Measurements from ENCODE around the gene C9orf152. TPM values are rescaled to one million over a fixed set of nuclear protein-coding genes. Genes with fewer than 3 reads are reported as not detected.

Gene C9orf152
- total and polyA plus RNA-seq, 2 donors (not counting 1 experiment from before 2014, with no cell fraction given), result under 0.01 TPM; not detected in 1

DNA sequence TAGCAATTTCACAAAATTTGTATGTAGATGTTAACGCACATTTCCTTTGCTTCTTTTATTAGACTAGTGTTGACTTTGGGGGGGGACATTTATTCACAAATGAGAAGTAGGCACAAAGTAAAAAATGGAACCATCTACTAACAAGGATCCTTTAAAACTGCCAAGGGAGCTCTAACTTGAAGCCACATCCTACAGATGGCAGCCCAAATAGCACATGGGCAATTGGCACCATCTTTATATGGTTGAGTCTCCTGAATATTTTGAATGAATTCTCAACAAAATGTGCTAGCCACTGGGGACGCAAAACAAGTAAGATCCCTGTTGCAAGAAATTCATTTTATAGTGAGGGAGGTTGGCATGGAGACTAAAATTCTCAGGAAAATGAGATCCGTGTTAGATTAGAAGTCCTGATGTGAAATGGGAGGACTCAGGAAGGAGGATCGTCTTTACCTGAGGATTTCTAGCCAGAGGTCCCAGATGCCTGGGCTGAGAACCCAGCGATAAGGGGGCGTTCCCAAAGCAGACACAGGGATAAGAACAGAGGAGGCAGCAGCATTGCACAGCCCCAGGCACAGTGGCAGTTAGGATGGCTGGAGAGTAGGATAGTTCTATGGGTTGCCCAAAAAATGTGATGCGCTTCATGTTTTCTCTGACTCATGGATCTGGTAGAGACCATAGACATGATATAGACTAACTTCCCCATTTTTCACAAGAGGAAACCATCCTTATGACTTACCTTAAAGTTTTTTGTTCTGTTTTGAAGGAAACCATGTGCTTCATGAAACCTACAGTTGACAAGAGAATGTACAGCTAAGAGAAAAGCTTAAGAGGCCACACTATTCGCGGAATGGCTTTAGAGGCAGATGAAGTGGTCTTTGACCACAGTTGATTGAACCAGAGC, 37.4 kb downstream of the C9orf152 start:
- Histone ChIP-seq H3K79me2 (ENCODE audit: control insufficient read depth, insufficient read depth, low read length) (peaks cover 30% of the 10 kb centered on the region), H3K4me3 (replicated peaks in 1 of 4; ENCODE audit: control extremely low read depth in 1 of 4, insufficient read depth in 1 of 4, low read depth in 3 of 4, low read length in 4 of 4) (no peak overlapping the region), H3K9ac (ENCODE audit: insufficient read depth, low read length) (no peak overlapping the region), H3K36me3 (ENCODE audit: control insufficient read depth, insufficient read depth, low read length) (peaks cover 13% of the 10 kb centered on the region), H3K4me1 (ENCODE audit: control insufficient read depth, extremely low read depth, insufficient read depth, low read length) (no peaks in the 10 kb centered on the region), H3K4me2 (ENCODE audit: extremely low read depth, insufficient read depth, low read length) (no peak overlapping the region), H2AFZ (ENCODE audit: low read length) (no peak overlapping the region), H3K27me3 (ENCODE audit: control insufficient read depth, insufficient read depth, low read length) (no peaks in the 10 kb centered on the region), H3K27ac (ENCODE audit: insufficient read depth, low read length) (no peak overlapping the region), H3K9me3 (ENCODE audit: control insufficient read depth, insufficient read depth, low read depth, low read length) (no peaks in the 10 kb centered on the region), H4K20me1 (ENCODE audit: control insufficient read depth, extremely low read depth, insufficient read depth, low read length) (no peaks in the 10 kb centered on the region)
- DNase-seq (ENCODE audit: low read depth in 2 of 2), result no peak
- no peak for TF ChIP-seq EZH2 (IDR thresholded peaks at IDR 0.05; ENCODE audit: low read length, missing control alignments)
- TF ChIP-seq, protein P1, sequence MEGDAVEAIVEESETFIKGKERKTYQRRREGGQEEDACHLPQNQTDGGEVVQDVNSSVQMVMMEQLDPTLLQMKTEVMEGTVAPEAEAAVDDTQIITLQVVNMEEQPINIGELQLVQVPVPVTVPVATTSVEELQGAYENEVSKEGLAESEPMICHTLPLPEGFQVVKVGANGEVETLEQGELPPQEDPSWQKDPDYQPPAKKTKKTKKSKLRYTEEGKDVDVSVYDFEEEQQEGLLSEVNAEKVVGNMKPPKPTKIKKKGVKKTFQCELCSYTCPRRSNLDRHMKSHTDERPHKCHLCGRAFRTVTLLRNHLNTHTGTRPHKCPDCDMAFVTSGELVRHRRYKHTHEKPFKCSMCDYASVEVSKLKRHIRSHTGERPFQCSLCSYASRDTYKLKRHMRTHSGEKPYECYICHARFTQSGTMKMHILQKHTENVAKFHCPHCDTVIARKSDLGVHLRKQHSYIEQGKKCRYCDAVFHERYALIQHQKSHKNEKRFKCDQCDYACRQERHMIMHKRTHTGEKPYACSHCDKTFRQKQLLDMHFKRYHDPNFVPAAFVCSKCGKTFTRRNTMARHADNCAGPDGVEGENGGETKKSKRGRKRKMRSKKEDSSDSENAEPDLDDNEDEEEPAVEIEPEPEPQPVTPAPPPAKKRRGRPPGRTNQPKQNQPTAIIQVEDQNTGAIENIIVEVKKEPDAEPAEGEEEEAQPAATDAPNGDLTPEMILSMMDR (conservative IDR thresholded peaks at IDR 0.05 in 1 of 2, IDR thresholded peaks at IDR 0.05 in 1 of 2; ENCODE audit: low read depth in 1 of 2, low read length in 2 of 2), result no peak

DNA sequence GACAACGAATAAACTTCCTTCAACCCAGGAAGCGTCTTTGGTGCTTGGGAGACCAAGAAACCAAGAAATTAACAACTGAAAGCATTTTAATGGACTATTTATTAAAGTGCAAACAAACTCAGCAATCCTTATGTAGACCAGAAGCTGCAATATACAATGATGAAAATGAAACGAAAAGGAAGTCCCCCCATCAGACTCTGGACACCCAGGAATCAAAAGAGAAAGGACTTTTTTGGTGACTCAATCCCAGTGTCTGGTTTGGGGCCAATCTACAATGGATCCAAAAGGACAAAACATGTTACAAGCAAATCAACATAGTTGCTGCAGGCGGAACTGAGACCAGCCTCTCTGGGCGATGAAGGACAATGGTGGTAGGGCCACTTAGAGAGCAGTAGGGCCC, 39.5 kb downstream of the C9orf152 start:
- no peak overlapping the region for H3K4me3 ChIP-seq (replicated peaks in 1 of 4; ENCODE audit: control extremely low read depth in 1 of 4, insufficient read depth in 1 of 4, low read depth in 3 of 4, low read length in 4 of 4)
- no peak overlapping the region for H3K9ac ChIP-seq (ENCODE audit: insufficient read depth, low read length)
- H3K36me3 ChIP-seq (ENCODE audit: control insufficient read depth, insufficient read depth, low read length), result peaks cover 13% of the 10 kb centered on the region
- H3K79me2 ChIP-seq (ENCODE audit: control insufficient read depth, insufficient read depth, low read length), result peaks cover 49% of the 10 kb centered on the region
- no peak for TF ChIP-seq EZH2 (IDR thresholded peaks at IDR 0.05; ENCODE audit: low read length, missing control alignments)
- TF ChIP-seq, protein P1 (conservative IDR thresholded peaks at IDR 0.05 in 1 of 2, IDR thresholded peaks at IDR 0.05 in 1 of 2; ENCODE audit: low read depth in 1 of 2, low read length in 2 of 2), result no peak
- no peaks in the 10 kb centered on the region for H3K27me3 ChIP-seq (ENCODE audit: control insufficient read depth, insufficient read depth, low read length)
- no peak for DNase-seq (ENCODE audit: low read depth in 2 of 2)
- H4K20me1 ChIP-seq (ENCODE audit: control insufficient read depth, extremely low read depth, insufficient read depth, low read length), result peaks cover 4% of the 10 kb centered on the region
- no peaks in the 10 kb centered on the region for H3K9me3 ChIP-seq (ENCODE audit: control insufficient read depth, insufficient read depth, low read depth, low read length)
- H3K4me2 ChIP-seq (ENCODE audit: extremely low read depth, insufficient read depth, low read length), result no peak overlapping the region
- no peak overlapping the region for H2AFZ ChIP-seq (ENCODE audit: low read length)
- H3K4me1 ChIP-seq (ENCODE audit: control insufficient read depth, extremely low read depth, insufficient read depth, low read length), result no peaks in the 10 kb centered on the region
- H3K27ac ChIP-seq (ENCODE audit: insufficient read depth, low read length), result no peak overlapping the region

DNA sequence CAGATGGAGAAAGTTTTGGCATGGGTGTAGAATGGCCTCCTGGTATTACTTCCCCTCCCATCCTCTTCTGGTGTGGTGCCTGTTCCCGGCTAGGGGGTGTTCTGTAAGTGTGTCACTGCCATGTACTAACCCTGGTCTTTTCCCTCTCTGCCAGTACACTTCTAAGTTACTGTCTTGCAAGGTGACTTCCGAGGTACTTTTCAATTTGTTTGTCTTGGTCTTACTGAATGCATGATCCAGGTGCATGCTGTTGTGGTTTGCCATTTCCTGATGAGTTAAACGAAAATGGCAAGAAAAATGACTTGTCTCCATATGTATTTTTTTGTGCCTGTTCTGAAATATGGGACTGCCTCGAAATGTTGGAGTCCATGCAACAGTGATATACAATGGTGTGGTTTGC, 46.0 kb downstream of the C9orf152 start:
- peaks cover 4% of the 10 kb centered on the region for H4K20me1 ChIP-seq (ENCODE audit: control insufficient read depth, extremely low read depth, insufficient read depth, low read length)
- H3K27me3 ChIP-seq (ENCODE audit: control insufficient read depth, insufficient read depth, low read length), result no peaks in the 10 kb centered on the region
- peaks cover 3% of the 10 kb centered on the region for H3K36me3 ChIP-seq (ENCODE audit: control insufficient read depth, insufficient read depth, low read length)

More for the DNA sequence above, 46.0 kb downstream of the C9orf152 start:
- peaks cover 2% of the 10 kb centered on the region for H3K4me1 ChIP-seq (ENCODE audit: control insufficient read depth, extremely low read depth, insufficient read depth, low read length)
- peaks cover 94% of the 10 kb centered on the region for H3K79me2 ChIP-seq (ENCODE audit: control insufficient read depth, insufficient read depth, low read length)
- no peak overlapping the region for H3K9ac ChIP-seq (ENCODE audit: insufficient read depth, low read length)
- no peak overlapping the region for H2AFZ ChIP-seq (ENCODE audit: low read length)
- no peak overlapping the region for H3K27ac ChIP-seq (ENCODE audit: insufficient read depth, low read length)
- TF ChIP-seq EZH2 (IDR thresholded peaks at IDR 0.05; ENCODE audit: low read length, missing control alignments), result no peak
- TF ChIP-seq, protein P1 (conservative IDR thresholded peaks at IDR 0.05 in 1 of 2, IDR thresholded peaks at IDR 0.05 in 1 of 2; ENCODE audit: low read depth in 1 of 2, low read length in 2 of 2), result no peak
- H3K4me3 ChIP-seq (replicated peaks in 1 of 4; ENCODE audit: control extremely low read depth in 1 of 4, insufficient read depth in 1 of 4, low read depth in 3 of 4, low read length in 4 of 4), result no peak overlapping the region
- H3K9me3 ChIP-seq (ENCODE audit: control insufficient read depth, insufficient read depth, low read depth, low read length), result no peaks in the 10 kb centered on the region
- no peak for DNase-seq (ENCODE audit: low read depth in 2 of 2)
- no peak overlapping the region for H3K4me2 ChIP-seq (ENCODE audit: extremely low read depth, insufficient read depth, low read length)
